ENCODE measurements around the gene GRIK1.

Gene GRIK1

GRCh38 chr21:29771491-29772066, 168.2 kb downstream of the GRIK1 start:
- DNase-seq: no peak

DNA sequence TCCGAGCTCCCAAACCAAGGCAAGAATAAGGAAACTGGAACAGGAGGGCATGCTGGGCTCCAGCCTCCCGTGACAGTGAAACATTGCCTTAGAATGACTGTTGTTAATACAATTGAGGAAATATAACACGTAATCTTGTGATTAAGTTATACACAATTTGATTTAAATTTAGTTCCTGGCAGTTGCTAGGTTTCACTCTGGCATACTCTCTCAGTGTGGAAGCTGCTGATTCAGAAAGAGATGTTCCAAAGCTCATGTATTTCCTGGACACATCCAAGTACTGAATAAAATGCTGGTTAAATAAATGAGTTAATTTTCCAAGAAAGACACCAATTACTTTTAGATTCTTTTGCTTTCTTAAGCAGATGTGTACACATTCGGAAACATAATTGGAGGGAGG, 176.1 kb downstream of the GRIK1 start:
- no peak for DNase-seq

DNA sequence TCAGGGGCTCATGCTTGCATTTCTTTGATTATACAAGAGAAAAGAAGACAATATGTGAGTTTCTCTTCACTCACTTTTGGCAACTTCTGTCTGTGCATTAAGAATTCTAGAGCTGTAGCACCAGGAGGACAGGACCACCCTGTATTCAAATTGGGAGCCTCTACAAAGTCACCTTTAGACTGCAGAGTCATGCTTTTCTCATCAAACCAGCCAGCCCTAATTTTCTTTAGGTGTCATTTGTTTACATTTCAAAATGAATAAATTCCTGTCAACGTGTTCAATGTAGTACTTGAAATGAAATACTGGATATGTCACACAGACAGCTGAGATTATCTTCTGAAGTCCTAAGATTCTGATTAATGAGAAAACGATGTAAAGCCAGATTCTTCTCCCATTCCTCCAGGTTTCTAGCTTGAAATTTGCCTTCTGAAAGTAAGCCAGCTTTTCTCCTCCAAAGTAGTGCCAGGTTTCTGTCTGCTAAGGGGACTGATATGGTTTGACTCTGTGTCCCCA, 177.2 kb downstream of the GRIK1 start:
- no peak for DNase-seq

DNA sequence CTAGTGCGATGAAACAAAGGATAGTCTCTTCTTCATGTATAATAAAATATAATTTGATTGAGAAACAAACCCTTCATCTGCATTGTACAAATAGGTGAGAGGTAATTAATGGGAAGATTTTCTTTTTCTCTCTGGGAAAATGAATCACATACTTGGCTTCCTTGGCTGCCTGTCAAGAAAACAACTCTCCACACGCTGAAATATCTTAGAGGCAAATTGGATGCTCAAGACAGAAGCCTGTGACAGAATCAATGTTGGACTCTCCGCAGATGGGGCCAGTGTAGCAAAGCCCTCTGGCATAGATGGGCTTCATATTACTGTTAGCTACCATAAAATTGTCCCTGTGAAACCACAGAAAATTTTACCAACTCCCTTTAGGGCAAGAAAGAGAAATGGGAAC, 186.6 kb downstream of the GRIK1 start:
- DNase-seq: no peak

GRCh38 chr21:29751473-29752185, 188.2 kb downstream of the GRIK1 start:
- no peak for DNase-seq

DNA sequence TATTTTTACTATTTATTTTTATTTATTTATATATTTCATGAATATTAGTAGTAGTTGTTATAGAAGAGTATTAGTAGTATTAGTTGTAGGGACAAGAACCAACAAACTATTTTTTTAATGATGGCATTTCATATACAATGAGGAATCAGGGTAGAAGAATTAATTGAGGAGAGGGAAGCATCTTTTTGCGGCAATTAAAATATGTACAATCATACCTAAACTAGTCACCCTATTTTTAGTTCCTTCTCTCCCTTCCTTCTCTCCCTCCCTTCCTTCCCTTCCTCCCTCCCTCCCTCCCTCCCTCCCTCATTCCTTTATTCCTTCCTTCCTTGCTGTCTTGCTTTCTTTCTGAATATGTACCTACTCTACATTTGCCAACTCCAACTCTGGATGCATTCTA, 189.8 kb downstream of the GRIK1 start:
- no peak for DNase-seq

DNA sequence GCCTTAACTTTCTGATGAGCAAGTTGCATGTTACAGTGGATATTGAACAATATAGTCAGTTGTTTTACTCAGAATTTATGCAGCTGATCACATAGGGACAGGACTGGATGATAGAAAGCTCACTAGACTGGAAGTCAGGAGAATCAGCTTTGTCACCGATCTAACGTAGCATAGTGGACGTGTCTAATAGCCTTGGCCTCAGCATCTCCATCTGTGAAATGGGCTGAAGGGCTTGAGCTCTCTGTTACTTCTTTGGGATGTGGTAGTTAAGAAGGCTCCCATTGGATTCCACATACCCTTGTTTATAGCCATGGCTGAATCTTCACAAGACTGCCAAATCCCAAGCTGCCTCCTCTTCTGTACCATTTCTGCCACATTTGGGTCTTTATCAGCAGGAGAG, 190.6 kb downstream of the GRIK1 start:
- no peak for DNase-seq

DNA sequence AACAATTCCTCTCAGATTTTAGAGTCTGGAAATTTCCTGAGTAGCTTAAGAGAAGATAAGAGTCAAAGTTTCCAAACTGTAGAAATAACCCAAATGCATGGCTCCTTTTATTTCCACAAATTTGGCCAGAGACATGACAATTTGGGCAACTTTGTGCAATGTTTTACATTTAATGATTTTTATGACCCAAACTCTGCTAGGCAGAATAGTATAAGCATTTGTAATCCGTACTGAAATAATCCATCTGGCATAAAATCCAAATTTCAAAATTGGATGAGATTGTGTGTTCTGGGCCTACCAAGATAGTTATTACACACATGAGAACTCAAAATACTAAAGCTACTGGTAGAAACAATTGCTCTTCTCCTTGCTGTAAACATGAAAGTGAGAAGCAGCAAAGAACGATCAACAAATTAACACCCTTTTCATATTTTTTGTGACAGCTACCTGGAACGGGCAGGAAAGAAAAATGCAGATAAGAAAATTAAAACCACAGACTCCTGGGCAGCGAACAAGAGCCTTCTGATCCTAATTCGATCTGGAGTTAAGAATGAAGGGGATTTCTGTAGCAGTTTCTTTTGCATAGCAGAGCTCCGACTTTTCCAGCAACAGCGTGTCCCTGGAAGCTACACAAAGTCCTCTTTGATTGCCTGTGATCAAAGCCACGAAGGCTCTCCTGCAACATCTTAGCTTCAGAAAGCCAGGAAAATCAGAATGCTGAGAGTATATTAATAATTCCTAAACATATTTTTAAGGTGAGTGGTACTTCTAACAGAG, 191.2 kb downstream of the GRIK1 start:
- no peak for DNase-seq

DNA sequence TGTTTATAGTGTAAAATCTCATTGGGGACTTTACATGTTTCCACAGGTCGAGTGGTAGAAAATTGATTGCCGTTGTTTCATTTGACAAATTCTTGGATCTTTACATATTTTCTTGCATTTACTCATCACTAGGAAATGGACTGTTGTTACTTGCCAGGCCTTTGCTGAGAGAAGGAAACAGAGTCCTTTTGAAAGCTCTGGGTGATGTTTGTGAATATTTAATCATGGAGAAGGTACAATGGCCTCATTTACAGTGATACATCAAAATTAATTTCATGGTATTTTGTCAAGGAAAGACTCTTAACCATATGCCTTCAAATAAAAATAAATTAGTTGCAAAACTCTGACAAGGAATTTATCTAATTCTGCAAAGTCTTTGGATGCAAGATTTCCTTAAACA, 198.0 kb downstream of the GRIK1 start:
- DNase-seq: no peak

GRCh38 chr21:29739176-29739575, 200.6 kb downstream of the GRIK1 start:
- no peak for DNase-seq

DNA sequence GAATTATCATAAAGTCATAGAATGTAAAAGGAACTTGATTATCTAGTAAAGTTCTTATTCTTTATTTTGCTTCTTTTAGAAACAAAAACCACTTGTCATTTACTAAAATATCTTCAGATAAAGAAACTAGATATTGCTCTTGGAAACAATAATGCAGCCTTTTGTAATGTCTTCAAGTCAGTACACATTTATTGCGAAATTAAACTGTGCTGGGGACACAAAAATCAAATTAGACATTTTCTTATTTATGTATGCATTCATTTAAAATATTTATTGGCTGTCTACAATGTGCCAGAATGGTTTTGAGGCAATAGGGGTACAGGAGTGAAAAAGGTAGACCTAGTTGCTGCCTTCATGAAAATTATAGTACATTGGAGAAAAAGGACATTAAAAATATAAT, 201.1 kb downstream of the GRIK1 start:
- DNase-seq: no peak

DNA sequence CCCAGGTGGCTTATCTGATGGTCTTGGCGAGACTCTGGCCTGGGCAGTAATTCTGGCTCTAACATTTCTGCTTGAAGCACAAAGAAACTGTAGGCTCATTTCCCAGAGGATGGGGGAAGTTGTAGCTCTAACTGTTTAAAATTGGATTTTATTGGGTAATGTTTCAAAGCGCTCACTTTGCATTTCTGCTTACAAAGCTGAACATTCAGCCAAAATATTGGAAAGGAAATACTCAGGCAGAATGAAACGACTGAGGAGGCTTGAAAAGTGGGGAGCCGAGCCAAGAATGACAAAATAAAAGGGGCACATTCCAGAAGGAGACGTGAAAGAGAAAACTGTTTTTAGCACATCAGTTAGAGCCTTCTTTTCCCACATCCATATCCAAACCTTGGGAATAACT, 202.6 kb downstream of the GRIK1 start:
- no peak for DNase-seq

DNA sequence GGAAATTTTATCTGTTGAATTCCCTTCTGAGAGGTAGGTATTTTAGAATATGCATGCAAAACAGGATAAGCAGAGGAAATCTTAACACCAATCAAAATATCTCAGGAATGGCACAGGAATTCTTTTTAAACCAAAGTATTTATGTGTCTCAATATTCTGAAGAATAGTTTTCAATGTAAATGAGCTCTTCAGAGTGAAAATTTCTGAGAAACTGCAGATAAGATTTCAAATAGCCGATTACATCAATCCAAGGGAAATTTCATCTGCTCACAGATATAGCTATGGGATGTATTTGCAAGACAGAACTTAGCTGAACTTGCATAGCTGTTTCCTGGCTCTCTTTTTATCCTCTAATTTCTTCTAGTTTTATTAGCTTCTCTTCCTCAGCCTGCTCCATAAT, 209.5 kb downstream of the GRIK1 start:
- DNase-seq: no peak

DNA sequence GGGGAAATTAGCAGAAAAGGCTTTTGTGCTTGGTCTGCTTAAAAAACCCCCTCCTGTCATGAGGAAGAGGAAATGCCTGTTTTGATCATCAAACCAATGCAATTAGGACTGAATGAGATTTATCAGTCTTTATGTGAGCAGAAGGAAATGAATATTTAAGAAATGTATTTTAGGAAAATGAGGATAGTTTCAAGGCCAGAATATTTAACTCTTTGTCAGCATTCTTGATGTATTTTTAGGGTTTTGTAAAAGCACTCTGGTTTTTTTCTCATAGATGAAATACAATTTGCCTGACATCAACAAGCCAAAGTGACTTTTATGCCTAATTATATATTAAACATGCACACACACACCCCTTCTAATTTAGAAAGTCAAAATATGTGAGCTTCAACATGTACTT, 213.8 kb downstream of the GRIK1 start:
- no peak for DNase-seq

- no peak for DNase-seq
Observed at GRCh38 chr21:29725025-29725736, 214.6 kb downstream of the GRIK1 start.

- no peak for DNase-seq
Observed at GRCh38 chr21:29721964-29722363, 217.8 kb downstream of the GRIK1 start.

DNA sequence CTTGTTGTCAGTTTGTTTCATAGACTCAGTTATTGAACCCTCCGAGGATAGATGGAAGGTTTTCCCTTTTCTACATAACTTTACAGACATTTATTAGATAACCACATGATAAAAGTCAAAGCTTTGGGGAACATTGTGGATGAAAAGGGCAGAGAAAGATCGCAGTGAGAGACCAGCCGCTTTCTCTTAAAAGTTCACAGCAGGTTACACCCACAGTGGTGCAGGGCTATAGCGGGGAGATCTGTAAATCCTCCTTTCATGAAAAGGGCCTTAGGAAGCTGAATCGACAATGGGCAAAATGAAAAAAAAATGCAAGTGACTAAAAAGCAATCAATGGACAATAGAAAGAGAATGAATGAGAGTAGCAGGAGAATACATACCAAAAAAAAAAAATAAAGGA, 218.6 kb downstream of the GRIK1 start:
- no peak for DNase-seq

DNA sequence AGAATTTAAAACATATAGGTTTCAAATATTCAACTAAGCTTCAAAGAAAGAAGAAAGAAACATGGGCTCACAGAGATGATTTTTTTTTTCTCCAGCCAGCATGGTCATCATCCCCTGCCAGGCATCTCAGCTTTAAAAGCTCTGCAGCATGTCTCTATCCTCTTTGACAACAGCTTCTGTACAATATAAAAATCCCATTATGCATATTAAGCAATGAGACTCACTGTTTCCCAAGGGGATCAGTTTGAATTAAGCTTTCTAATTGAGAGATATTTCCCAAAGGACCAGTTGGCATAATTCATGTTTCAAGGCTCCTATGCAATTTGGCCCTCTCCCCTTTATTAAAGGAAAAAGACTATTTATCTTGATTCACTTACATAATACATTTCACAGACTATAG, 220.3 kb downstream of the GRIK1 start:
- no peak for DNase-seq

DNA sequence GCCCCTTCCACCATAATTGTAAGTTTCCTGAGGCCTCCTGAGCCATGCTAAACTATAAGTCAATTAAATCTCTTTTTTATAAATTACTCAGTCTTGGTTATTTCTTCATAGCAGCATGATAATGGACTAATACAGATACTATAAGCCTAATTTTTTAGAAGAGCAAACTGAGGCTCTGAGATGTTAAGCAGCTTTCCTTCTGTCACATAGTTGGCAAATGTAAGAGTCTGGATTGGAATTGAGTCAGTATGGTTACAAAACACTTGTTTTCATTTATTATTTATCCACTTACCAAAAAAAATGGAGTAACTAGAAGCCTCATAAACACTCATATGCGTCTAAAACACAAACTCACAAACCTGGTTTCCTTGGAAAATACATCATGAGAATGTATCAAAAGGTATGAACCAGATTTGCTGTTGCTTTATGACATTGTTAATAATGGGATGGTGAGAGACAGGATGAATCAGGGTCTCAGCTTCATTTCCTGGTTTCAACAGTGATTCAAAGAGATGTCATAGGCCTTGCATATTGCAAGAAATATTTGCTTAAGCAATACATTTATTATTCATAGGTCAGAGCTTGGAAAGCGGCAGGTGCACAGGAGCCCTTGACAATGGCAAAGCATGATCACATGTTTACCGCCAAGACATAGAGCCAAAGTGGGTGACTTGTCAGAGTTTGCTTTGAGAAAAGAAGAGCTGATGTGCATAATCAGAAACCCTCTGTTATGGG, 221.5 kb downstream of the GRIK1 start:
- no peak for DNase-seq

DNA sequence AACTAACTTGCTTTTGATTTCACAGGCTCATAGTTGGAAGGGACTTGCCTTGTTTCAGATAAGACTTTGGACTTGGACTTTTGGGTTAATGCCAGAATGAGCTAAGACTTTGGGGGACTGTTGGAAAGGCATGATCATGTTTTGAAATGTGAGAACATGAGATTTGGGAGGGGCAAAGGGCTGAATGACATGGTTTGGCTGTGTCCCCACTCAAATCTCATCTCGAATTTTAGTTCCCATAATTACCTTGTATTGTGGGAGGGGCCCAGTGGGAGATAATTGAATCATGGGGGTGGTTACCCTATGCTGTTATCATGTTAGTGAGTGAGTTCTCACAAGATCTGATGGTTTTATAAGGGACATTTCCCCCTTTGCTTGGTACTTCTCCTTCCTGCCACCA, 222.1 kb downstream of the GRIK1 start:
- no peak for DNase-seq

DNA sequence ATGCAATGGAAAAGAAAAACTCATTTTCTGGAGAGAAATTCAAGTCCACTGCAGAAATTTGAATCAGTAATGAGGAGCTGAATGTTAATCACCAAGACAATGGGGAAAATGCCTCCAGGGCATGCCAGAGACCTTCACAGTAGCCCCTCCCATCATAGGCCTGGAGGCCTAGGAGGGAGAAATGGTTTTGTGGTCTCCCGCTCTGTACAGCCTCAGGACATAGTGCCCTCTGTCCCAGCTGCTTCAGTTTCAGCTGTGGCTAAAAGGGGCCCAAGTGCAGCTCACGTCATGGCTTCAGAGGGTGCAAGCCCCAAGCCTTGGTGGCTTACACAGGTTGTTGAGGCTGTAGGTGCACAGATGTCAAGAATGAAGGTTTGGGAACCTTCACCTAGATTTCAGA, 223.0 kb downstream of the GRIK1 start:
- no peak for DNase-seq

- DNase-seq: no peak
Observed at GRCh38 chr21:29715089-29715488, 224.7 kb downstream of the GRIK1 start.

- DNase-seq: no peak
Observed at GRCh38 chr21:29712818-29713217, 227.0 kb downstream of the GRIK1 start.

All from EL (cell line).